Sigmoid colon (tissue), 4 donors: ENCODE data around the gene PDCD11.
"Not testable (repeated sequence)": the region's sequence is repeated elsewhere in the genome, so short reads cannot be mapped to it uniquely, and the experiment has no call there.

Source experiments
- EP300 ChIP-seq, 4 donors: sonication (generic); formaldehyde crosslinking; IDR thresholded peaks; one replicate each; pipeline ENCODE4 v1.6.1; 2017; ENCODE audit warnings: antibody characterized with exemption in 4 of 4
- POLR2A ChIP-seq, 2 donors: fragments of 450-650 bp; IDR thresholded peaks; one replicate each; pipeline ENCODE4 v1.6.1; 2016; ENCODE audit warnings: antibody characterized with exemption in 2 of 2, mild to moderate bottlenecking in 2 of 2, moderate library complexity in 2 of 2
- TF ChIP-seq, protein P1 (sequence below), 4 experiments: fragments of 450-650 bp in 3 of 4; fragments of 200-600 bp in 1 of 4; IDR thresholded peaks; one replicate each; pipeline ENCODE4 v1.5.1; 2016 to 2019; ENCODE audit warnings: antibody characterized with exemption in 4 of 4, mild to moderate bottlenecking in 3 of 4, moderate library complexity in 2 of 4

- TF ChIP-seq POLR2A, EP300 (IDR thresholded peaks at IDR 0.05): not testable (repeated sequence)
- TF ChIP-seq, protein P1, sequence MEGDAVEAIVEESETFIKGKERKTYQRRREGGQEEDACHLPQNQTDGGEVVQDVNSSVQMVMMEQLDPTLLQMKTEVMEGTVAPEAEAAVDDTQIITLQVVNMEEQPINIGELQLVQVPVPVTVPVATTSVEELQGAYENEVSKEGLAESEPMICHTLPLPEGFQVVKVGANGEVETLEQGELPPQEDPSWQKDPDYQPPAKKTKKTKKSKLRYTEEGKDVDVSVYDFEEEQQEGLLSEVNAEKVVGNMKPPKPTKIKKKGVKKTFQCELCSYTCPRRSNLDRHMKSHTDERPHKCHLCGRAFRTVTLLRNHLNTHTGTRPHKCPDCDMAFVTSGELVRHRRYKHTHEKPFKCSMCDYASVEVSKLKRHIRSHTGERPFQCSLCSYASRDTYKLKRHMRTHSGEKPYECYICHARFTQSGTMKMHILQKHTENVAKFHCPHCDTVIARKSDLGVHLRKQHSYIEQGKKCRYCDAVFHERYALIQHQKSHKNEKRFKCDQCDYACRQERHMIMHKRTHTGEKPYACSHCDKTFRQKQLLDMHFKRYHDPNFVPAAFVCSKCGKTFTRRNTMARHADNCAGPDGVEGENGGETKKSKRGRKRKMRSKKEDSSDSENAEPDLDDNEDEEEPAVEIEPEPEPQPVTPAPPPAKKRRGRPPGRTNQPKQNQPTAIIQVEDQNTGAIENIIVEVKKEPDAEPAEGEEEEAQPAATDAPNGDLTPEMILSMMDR (IDR thresholded peaks at IDR 0.05): not testable (repeated sequence)
Measured at GRCh38 chr10:103360791-103361190, 35.6 kb upstream of the PDCD11 start.
